Bronchial epithelial cell (primary cell): ENCODE data around the gene ATP8A1. TPM values are rescaled to one million over a fixed set of nuclear protein-coding genes. Genes with fewer than 3 reads are reported as not detected.

Source experiments
- DNase-seq: peaks from one replicate; pipeline ENCODE4 v3.0.0-alpha.2; 2010; ENCODE audit warnings: low read depth
- FAIRE-seq: peaks from 2 replicates; lab custom pipeline; 2011; peaks lifted over from hg19 to GRCh38; lab: Jason Lieb, UNC
- H3K27me3 ChIP-seq: 2 replicates; pipeline ENCODE4 v1.5.1; 2011; ENCODE audit warnings: low read length; ENCODE audit not compliant: control insufficient read depth, insufficient read depth
- H3K36me3 ChIP-seq: 2 replicates; pipeline ENCODE4 v1.5.1; 2011; ENCODE audit warnings: low read length; ENCODE audit not compliant: control insufficient read depth, insufficient read depth
- H3K4me3 ChIP-seq: 2 replicates; pipeline ENCODE4 v1.5.1; 2011; ENCODE audit warnings: mild to moderate bottlenecking, low read depth, low read length, control low read depth
- total RNA-seq: library from RNA; depleted of rRNA; stranded (reverse); fragments of >200 nt; gene quantifications from 2 replicates; pipeline ENCODE4 v1.2.1, GENCODE V29; 2014
- TF ChIP-seq, protein P1 (sequence below): IDR thresholded peaks from 2 replicates; pipeline ENCODE4 v1.5.1; 2011; ENCODE audit warnings: mild to moderate bottlenecking, moderate library complexity, low read length, control low read depth, inconsistent platforms; ENCODE audit not compliant: insufficient read depth, severe bottlenecking

Gene ATP8A1
- total RNA-seq, 1 donor from 2014 or later = 2.1 TPM

DNA sequence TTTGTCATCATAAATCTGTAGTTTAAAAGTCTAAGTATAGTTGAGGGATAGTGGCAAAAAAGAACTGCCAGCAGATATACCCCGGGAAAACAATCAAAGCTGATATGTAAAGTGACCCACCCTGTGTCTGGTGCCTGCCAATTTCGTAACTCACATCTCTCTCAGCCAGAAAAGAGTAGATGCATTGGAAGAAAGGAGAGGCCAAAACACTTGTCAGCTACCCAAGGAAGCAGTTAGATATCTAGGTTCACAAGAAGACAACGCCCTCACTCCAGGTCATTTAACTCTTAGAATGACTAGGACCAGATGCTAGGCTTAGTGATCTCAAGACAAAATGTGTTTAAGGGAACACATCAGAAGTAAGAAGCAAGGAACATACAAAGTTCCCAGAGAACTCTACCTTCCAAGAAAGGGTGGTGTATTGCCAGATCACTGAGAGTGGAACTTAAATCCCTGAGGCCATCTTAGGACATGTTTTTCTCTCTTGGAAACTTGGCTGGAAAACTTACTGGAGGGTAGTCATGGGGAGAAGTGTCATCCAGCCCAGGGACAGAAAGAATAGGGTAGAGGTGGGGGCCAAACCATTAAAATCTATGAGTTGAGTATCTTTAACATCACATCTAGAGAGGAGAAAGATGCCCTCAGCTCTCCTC is 133.7 kb downstream of the ATP8A1 start:
- Histone ChIP-seq H3K4me3 (no peak overlapping the region), H3K36me3 (no peaks in the 10 kb centered on the region), H3K27me3 (no peaks in the 10 kb centered on the region)
- TF ChIP-seq, protein P1, sequence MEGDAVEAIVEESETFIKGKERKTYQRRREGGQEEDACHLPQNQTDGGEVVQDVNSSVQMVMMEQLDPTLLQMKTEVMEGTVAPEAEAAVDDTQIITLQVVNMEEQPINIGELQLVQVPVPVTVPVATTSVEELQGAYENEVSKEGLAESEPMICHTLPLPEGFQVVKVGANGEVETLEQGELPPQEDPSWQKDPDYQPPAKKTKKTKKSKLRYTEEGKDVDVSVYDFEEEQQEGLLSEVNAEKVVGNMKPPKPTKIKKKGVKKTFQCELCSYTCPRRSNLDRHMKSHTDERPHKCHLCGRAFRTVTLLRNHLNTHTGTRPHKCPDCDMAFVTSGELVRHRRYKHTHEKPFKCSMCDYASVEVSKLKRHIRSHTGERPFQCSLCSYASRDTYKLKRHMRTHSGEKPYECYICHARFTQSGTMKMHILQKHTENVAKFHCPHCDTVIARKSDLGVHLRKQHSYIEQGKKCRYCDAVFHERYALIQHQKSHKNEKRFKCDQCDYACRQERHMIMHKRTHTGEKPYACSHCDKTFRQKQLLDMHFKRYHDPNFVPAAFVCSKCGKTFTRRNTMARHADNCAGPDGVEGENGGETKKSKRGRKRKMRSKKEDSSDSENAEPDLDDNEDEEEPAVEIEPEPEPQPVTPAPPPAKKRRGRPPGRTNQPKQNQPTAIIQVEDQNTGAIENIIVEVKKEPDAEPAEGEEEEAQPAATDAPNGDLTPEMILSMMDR = no peak
- no peak for FAIRE-seq
- no peak for DNase-seq

DNA sequence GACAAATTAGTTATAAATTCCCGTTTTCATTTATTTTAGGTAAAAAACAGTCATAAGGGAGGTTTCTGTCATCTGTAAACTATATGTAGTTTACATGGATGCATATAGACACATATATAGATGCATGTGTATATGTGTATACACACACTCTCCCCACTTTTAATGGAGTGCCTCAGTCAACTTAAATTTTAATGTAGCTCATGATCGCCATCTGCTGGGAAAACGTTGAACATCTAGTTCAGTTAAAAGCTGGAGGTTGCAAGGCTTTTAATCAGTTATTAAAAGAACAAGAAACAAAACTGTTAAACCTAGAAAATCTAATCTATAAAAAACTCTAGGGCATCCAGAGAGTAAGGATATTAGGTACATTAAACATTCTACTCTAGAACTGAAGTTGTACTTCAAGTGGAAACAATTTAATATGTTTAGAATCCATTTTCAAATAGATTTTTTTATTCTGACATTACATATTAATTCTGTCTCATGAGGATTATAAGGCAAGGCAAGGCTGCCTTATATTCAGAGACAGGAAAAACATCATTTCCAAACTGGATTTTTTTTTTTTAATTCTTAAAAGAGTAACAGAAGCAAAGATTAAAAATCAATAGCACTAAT is 137.0 kb downstream of the ATP8A1 start:
- no peaks in the 10 kb centered on the region for H3K27me3 ChIP-seq
- peak; percentile 59 for DNase-seq
- H3K36me3 ChIP-seq = no peaks in the 10 kb centered on the region
- no peak for FAIRE-seq
- no peak overlapping the region for H3K4me3 ChIP-seq
- TF ChIP-seq, protein P1 = peak; percentile 38

DNA sequence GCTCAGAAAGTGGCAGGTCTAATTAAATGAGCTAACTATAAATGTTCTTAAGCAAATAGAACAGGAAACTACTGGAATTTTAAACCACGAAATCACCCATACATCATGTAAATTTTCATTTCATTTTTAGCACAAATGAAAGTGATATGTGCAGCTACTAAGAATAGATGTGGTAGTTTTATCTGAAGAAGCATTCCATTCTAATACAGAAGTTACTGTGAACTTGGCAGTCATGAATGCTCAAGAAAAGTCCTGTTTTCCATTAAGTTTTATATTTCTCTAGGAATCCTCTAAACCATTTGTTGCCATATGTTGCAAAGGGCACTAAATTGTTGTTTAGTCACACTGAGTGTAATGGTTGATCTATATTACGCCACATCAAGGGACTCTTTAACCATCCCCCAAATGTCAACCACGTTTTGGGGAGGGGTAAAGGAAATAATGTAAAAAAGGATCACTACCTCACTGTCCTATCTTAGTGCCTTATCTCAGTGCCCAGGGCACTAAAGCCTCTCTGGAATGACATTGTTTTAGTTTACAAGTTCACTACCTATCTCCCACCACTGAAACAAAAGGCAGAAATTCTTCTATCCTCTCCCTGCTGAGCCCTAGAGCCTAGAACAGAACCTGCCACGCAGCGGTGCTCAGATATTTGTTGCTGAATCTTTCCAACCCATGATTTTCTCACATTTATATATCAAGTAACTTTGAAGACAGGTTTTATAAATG is 141.6 kb downstream of the ATP8A1 start:
- H3K4me3 ChIP-seq = no peak overlapping the region
- TF ChIP-seq, protein P1 = no peak
- no peaks in the 10 kb centered on the region for H3K27me3 ChIP-seq
- H3K36me3 ChIP-seq = no peaks in the 10 kb centered on the region
- DNase-seq (no peak), FAIRE-seq (no peak)

DNA sequence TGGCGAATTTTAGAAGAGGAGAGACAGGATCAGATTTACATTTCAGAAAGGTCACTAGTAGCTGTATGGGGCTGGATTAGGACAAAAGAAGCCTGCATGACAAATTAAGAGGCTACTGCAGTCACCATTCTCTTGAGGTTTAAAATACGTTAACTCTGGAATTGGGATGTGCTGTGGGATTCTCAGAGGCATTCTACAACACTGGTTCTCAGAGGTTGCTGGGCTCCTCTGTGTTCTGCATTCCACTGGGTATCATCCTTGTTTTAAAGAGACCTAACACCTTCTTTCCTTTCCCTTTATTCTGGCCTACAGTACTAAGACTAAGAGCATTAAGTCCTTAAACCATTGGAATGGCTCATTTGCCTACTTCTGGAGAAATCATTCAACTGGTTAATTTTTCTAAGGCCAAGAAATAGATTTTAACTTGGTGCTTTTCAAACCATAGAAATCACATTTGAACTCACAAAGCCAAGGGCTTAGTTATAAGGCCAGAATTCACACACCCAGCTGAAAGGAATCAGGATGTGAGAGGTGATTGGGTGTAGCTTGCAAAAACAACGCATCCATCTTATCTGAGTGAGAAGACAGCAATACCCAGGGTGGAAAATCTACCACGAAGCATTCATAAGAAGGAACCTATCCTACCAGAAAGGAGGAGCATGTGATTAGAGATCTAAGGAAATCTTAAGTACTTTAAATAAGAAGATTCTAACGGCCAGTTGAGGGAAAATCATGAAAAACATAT is 143.0 kb downstream of the ATP8A1 start:
- no peak for FAIRE-seq
- no peaks in the 10 kb centered on the region for H3K27me3 ChIP-seq
- no peak for DNase-seq
- TF ChIP-seq, protein P1 = no peak
- no peak overlapping the region for H3K4me3 ChIP-seq
- H3K36me3 ChIP-seq = no peaks in the 10 kb centered on the region

DNA sequence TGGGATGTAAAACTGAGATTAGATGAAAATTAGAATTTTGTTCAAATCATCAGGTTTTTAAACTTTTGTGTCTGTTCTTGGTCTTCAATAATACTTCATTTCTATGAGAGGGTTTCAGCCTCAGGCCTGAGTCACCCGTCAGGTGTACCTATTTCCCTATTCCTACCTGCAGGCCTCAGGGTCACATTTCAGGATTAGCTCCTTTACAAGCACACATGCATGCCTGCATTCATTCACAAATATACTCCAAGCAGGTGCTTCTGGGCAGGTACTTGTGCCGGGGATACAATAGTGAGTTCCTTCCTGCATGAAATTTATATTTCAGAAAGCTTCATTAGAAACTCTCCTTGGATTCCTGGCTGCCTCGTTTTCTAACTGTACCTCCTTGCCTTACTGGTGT is 144.7 kb downstream of the ATP8A1 start:
- DNase-seq (no peak), FAIRE-seq (no peak)
- Histone ChIP-seq H3K27me3 (no peaks in the 10 kb centered on the region), H3K4me3 (no peak overlapping the region), H3K36me3 (no peaks in the 10 kb centered on the region)
- TF ChIP-seq, protein P1 = no peak
